Subcutaneous adipose tissue (tissue), 4 donors: ENCODE results near the gene ATP8A2. TPM values are rescaled to one million over a fixed set of nuclear protein-coding genes. Genes with fewer than 3 reads are reported as not detected.

Experiments used
- total RNA-seq, 4 donors: library from RNA; depleted of rRNA; stranded (reverse); fragments of >200 nt; gene quantifications; one replicate each; pipeline ENCODE4 v1.1.0, GENCODE V29; 2016
- TF ChIP-seq, protein P1 (sequence below): fragments of 450-650 bp; IDR thresholded peaks from one replicate; pipeline ENCODE4 v1.5.1; 2016; ENCODE audit warnings: low read depth, mild to moderate bottlenecking, control low read depth, antibody characterized with exemption, moderate library complexity

Gene ATP8A2
- total RNA-seq, 4 donors from 2014 or later: under 0.01 to 0.17 TPM; not detected in 2

DNA sequence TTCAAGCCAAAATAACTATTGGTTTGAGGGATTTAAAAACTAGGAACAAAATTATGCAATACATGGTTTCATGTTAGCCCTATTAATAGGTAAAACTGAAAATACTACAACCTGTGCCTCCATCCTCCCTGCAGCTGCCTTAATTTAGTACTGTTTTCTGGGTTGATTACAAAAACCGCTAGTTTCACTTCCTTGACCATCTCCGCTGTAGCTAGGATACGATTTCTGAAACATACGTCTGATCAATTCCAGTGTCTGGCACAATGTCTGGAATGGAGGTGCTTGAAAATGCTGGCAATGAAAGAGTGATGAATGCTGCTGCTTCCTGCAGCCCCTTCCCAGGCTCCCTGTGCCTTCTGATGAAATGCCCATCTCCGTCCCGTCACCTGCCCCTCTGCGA lies 406.6 kb downstream of the ATP8A2 start:
- TF ChIP-seq, protein P1, sequence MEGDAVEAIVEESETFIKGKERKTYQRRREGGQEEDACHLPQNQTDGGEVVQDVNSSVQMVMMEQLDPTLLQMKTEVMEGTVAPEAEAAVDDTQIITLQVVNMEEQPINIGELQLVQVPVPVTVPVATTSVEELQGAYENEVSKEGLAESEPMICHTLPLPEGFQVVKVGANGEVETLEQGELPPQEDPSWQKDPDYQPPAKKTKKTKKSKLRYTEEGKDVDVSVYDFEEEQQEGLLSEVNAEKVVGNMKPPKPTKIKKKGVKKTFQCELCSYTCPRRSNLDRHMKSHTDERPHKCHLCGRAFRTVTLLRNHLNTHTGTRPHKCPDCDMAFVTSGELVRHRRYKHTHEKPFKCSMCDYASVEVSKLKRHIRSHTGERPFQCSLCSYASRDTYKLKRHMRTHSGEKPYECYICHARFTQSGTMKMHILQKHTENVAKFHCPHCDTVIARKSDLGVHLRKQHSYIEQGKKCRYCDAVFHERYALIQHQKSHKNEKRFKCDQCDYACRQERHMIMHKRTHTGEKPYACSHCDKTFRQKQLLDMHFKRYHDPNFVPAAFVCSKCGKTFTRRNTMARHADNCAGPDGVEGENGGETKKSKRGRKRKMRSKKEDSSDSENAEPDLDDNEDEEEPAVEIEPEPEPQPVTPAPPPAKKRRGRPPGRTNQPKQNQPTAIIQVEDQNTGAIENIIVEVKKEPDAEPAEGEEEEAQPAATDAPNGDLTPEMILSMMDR: no peak

GRCh38 chr13:25778808-25779305 lies 407.1 kb downstream of the ATP8A2 start:
- TF ChIP-seq, protein P1: no peak

- TF ChIP-seq, protein P1: no peak
Measured at GRCh38 chr13:25783076-25783475, 411.3 kb downstream of the ATP8A2 start.

DNA sequence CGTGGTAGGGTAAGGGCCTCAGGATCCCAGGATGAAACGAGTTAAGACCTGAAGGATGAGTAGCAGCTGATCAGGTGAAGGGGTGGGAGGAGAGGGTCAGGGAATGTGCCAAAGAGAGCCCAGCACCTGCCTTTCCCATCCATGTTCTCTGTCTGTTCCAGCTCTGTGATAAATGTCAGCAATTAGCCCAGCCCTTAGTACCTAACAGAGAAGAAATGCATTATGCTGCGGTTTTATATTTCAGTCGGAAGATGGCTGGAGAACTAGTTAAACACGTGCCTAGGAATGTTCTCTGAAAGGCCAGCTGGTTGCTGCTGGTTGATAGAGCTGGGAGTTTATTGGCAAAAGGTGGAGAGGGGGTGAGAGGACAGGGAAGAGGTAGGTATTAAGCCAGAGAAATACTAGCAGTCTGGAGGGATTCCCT lies 411.8 kb downstream of the ATP8A2 start:
- TF ChIP-seq, protein P1: no peak

DNA sequence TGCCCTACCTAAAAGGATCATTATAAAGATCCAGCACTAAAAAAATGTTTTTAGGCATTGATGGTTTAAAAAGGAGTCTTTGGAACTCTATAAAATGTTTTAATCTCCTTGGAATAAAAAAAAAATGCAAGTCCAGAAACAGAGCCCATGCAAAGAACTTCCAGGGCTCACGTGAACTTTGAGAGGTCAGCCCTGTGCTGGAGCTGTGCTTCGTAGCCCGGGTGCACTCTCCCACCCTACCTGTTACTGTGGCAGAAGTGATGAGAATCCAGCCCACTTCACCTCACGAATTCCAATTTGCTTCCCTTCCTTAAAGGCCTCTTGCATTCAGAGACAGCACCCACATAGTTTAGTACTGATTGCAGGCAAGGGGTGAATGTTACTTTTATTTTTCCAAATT lies 412.3 kb downstream of the ATP8A2 start:
- TF ChIP-seq, protein P1: no peak

DNA sequence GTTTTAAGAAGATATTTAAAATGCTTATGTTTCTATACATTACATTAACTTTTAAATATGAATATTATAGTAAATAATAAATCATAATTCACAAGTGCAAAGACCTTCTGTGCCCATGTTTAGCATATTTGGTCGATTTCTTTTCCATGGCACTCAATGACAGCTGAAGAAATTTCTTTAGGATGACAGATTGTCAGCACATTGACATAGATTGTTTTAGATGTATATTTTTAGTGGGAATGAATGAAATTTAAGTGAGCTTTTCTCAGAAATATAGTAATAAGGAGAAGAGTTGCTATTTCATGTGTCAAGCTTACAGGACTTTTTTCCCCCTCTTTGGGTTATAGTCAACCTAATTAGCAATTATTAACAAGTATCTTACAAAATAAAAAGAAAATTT lies 423.5 kb downstream of the ATP8A2 start:
- TF ChIP-seq, protein P1: no peak

DNA sequence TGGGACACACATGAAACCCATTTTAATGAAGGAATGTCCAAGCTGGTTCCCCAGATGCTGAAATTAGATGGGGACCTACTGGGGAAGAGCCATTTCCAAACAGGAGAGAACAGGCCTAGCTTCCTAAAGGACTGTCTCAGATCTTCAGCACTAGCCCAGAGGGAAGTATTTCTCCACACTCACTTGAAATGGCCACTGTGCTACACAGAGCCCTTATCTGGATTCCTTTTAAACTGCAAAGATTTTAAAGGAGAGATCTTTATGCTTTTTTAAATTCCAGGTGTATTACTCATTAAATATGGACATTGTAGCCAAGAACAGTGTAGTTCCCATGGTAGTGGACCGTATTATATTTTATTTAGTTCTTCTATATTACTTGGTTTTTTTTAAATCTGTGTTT lies 424.7 kb downstream of the ATP8A2 start:
- TF ChIP-seq, protein P1: no peak

- TF ChIP-seq, protein P1: no peak
Measured at GRCh38 chr13:25798998-25799397, 427.2 kb downstream of the ATP8A2 start.
